Measurements from ENCODE around the gene NUMBL. TPM values are rescaled to one million over a fixed set of nuclear protein-coding genes. Genes with fewer than 3 reads are reported as not detected.
A peak's percentile ranks its signal among the peaks of the same experiment; 100 is the strongest.

The NUMBL gene
- total and polyA plus RNA-seq, 2 experiments from 2014 or later, result 15.7 to 32.1 TPM

DNA sequence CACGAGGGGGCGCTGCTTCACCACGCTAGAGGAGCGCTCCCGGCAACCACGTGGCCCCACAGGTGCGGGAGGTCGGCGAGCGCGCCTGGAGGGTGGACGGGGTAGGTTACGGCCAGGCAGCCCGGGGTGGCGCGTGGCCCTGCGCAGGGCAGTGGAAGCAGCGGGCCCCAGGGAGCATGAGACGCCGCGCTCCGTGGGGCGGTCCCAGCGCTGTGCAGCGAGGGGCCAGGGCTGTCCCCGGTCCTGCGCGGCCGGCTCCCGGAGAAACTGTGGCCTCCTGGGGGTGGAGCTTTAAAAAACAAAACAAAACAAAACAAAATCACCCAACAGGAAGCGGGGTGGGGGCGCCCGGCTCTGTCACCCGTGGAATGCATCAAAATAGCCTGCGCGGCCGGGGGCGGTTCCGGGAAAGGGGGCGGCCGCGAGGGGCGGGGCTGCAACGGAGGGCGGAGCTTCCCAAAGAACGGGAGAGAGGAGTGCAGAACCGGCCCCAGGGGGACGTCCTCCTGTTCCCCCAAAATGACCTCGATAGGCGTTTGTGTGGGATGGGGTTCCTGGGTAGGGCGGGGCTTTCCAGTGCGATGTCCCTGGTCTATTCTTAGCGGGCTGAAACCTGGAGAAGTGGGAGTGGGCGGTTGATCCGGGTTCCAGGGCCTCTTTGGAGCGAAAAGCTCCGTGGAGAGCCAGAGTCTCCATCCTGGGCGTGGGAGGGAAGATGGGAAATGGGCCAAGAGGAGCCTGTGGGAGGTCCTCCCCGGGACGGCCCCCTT, 27.3 kb downstream of the NUMBL start:
- Histone ChIP-seq H3K79me2 (no peaks in the 10 kb centered on the region), H2AFZ (peak overlapping the region; percentile 93), H3K9me2 (replicated peaks; ENCODE audit: insufficient read depth) (no peaks in the 10 kb centered on the region), H4K20me1 (ENCODE audit: insufficient read depth, poor library complexity, severe bottlenecking) (no peaks in the 10 kb centered on the region), H3K27ac (peak overlapping the region; percentile 88), H3K27me3 (no peaks in the 10 kb centered on the region), H3K4me1 (ENCODE audit: insufficient read depth) (peaks cover 3% of the 10 kb centered on the region), H3K9me3 (ENCODE audit: low read depth) (no peaks in the 10 kb centered on the region), H3K36me3 (replicated peaks; ENCODE audit: insufficient read depth, low read depth) (no peaks in the 10 kb centered on the region), H3K4me3 (peak overlapping the region; percentile 92), H3K4me2 (peak overlapping the region; percentile 98)
- DNase-seq (ENCODE audit: low spot score), result peak; percentile 95
- TF ChIP-seq, protein P1, sequence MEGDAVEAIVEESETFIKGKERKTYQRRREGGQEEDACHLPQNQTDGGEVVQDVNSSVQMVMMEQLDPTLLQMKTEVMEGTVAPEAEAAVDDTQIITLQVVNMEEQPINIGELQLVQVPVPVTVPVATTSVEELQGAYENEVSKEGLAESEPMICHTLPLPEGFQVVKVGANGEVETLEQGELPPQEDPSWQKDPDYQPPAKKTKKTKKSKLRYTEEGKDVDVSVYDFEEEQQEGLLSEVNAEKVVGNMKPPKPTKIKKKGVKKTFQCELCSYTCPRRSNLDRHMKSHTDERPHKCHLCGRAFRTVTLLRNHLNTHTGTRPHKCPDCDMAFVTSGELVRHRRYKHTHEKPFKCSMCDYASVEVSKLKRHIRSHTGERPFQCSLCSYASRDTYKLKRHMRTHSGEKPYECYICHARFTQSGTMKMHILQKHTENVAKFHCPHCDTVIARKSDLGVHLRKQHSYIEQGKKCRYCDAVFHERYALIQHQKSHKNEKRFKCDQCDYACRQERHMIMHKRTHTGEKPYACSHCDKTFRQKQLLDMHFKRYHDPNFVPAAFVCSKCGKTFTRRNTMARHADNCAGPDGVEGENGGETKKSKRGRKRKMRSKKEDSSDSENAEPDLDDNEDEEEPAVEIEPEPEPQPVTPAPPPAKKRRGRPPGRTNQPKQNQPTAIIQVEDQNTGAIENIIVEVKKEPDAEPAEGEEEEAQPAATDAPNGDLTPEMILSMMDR (IDR thresholded peaks at IDR 0.05; ENCODE audit: poor library complexity), result peak; percentile 99
- TF ChIP-seq EZH2phosphoT487 (IDR thresholded peaks at IDR 0.05; ENCODE audit: low read depth, severe bottlenecking, unreplicated experiment) (no peak), EZH2 (IDR thresholded peaks at IDR 0.05; ENCODE audit: borderline replicate concordance) (no peak)
- under 1% methylated on average over 56 of the region's 60 CpGs for WGBS (ENCODE audit: low lambda C conversion rate, missing lambda C conversion rate)

GRCh38 chr19:40661616-40662015, 28.8 kb downstream of the NUMBL start:
- H3K4me3 ChIP-seq, result no peak overlapping the region
- DNase-seq (ENCODE audit: low spot score), result no peak
- 92% methylated on average over 1 of the region's 1 CpG for WGBS (ENCODE audit: low lambda C conversion rate, missing lambda C conversion rate)

GRCh38 chr19:40659566-40659965, 30.9 kb downstream of the NUMBL start:
- Histone ChIP-seq H2AFZ (no peak overlapping the region), H3K27me3 (no peaks in the 10 kb centered on the region), H3K4me2 (no peak overlapping the region), H3K4me1 (ENCODE audit: insufficient read depth) (peaks cover 3% of the 10 kb centered on the region), H3K79me2 (no peaks in the 10 kb centered on the region), H3K27ac (no peak overlapping the region), H4K20me1 (ENCODE audit: insufficient read depth, poor library complexity, severe bottlenecking) (no peaks in the 10 kb centered on the region), H3K4me3 (no peak overlapping the region), H3K9me2 (replicated peaks; ENCODE audit: insufficient read depth) (no peaks in the 10 kb centered on the region), H3K36me3 (replicated peaks; ENCODE audit: insufficient read depth, low read depth) (no peaks in the 10 kb centered on the region), H3K9me3 (ENCODE audit: low read depth) (no peaks in the 10 kb centered on the region)
- 87% methylated on average over 11 of the region's 11 CpGs for WGBS (ENCODE audit: low lambda C conversion rate, missing lambda C conversion rate)
- no peak for DNase-seq (ENCODE audit: low spot score)
- TF ChIP-seq EZH2 (IDR thresholded peaks at IDR 0.05; ENCODE audit: borderline replicate concordance) (no peak), EZH2phosphoT487 (IDR thresholded peaks at IDR 0.05; ENCODE audit: low read depth, severe bottlenecking, unreplicated experiment) (no peak)
- TF ChIP-seq, protein P1 (IDR thresholded peaks at IDR 0.05; ENCODE audit: poor library complexity), result no peak

More at GRCh38 chr19:40661616-40662015, 28.8 kb downstream of the NUMBL start:
- Histone ChIP-seq H3K27ac (no peak overlapping the region), H3K36me3 (replicated peaks; ENCODE audit: insufficient read depth, low read depth) (no peaks in the 10 kb centered on the region), H3K9me2 (replicated peaks; ENCODE audit: insufficient read depth) (no peaks in the 10 kb centered on the region), H3K4me2 (no peak overlapping the region), H3K79me2 (no peaks in the 10 kb centered on the region), H4K20me1 (ENCODE audit: insufficient read depth, poor library complexity, severe bottlenecking) (no peaks in the 10 kb centered on the region), H3K9me3 (ENCODE audit: low read depth) (no peaks in the 10 kb centered on the region), H3K27me3 (no peaks in the 10 kb centered on the region), H2AFZ (no peak overlapping the region), H3K4me1 (ENCODE audit: insufficient read depth) (peaks cover 3% of the 10 kb centered on the region)
- TF ChIP-seq, protein P1 (IDR thresholded peaks at IDR 0.05; ENCODE audit: poor library complexity), result no peak
- TF ChIP-seq EZH2phosphoT487 (IDR thresholded peaks at IDR 0.05; ENCODE audit: low read depth, severe bottlenecking, unreplicated experiment) (no peak), EZH2 (IDR thresholded peaks at IDR 0.05; ENCODE audit: borderline replicate concordance) (no peak)
